Hepatocyte (in vitro differentiated cells): ENCODE measurements around the gene GRM8. TPM values are rescaled to one million over a fixed set of nuclear protein-coding genes. Genes with fewer than 3 reads are reported as not detected.

Experiments
- DNase-seq: peaks from one replicate; pipeline ENCODE4 v3.0.0-alpha.2; 2016; ENCODE audit warnings: low spot score
- H2AFZ ChIP-seq: fragments of 200-600 bp; sonication (generic); 2 replicates; pipeline ENCODE4 v1.6.0; 2016; ENCODE audit warnings: antibody characterized with exemption, mild to moderate bottlenecking
- H3K27ac ChIP-seq: fragments of 200-600 bp; sonication (generic); 2 replicates; pipeline ENCODE4 v1.5.1; 2016; ENCODE audit warnings: mild to moderate bottlenecking
- H3K27me3 ChIP-seq: fragments of 200-600 bp; sonication (generic); 2 replicates; pipeline ENCODE4 v1.6.1; 2016
- H3K36me3 ChIP-seq: fragments of 200-600 bp; sonication (generic); replicated peaks from 2 replicates; pipeline ENCODE4 v1.5.1; 2016; ENCODE audit warnings: low read depth; ENCODE audit not compliant: insufficient read depth
- H3K4me1 ChIP-seq: fragments of 200-600 bp; sonication (generic); 2 replicates; pipeline ENCODE4 v1.5.1; 2016; ENCODE audit warnings: mild to moderate bottlenecking, moderate library complexity; ENCODE audit not compliant: insufficient read depth
- H3K4me2 ChIP-seq: fragments of 200-600 bp; sonication (generic); 2 replicates; pipeline ENCODE4 v1.6.0; 2016
- H3K4me3 ChIP-seq: fragments of 200-600 bp; sonication (generic); 2 replicates; pipeline ENCODE4 v1.5.1; 2016; ENCODE audit warnings: mild to moderate bottlenecking
- H3K79me2 ChIP-seq: fragments of 200-600 bp; sonication (generic); 2 replicates; pipeline ENCODE4 v1.6.0; 2017; ENCODE audit warnings: mild to moderate bottlenecking
- H3K9me2 ChIP-seq: fragments of 200-600 bp; sonication (generic); replicated peaks from 2 replicates; pipeline ENCODE4 v1.6.0; 2017; ENCODE audit warnings: mild to moderate bottlenecking; ENCODE audit not compliant: insufficient read depth
- H3K9me3 ChIP-seq: fragments of 200-600 bp; sonication (generic); 2 replicates; pipeline ENCODE4 v1.5.1; 2016; ENCODE audit warnings: low read depth, mild to moderate bottlenecking
- H4K20me1 ChIP-seq: fragments of 200-600 bp; sonication (generic); 2 replicates; pipeline ENCODE4 v1.6.0; 2016; ENCODE audit warnings: mild to moderate bottlenecking; ENCODE audit not compliant: insufficient read depth, poor library complexity, severe bottlenecking
- EZH2 ChIP-seq: fragments of 200-600 bp; sonication (generic); IDR thresholded peaks from 2 replicates; pipeline ENCODE4 v1.6.1; 2016; ENCODE audit warnings: antibody characterized with exemption, mild to moderate bottlenecking, borderline replicate concordance
- EZH2phosphoT487 ChIP-seq: fragments of 200-600 bp; sonication (generic); IDR thresholded peaks from one replicate; pipeline ENCODE4 v1.6.1; 2018; ENCODE audit warnings: antibody characterized with exemption, mild to moderate bottlenecking, low read depth, moderate library complexity; ENCODE audit not compliant: unreplicated experiment, severe bottlenecking
- WGBS: methylation state at CpG from one replicate; pipeline ENCODE4 v1.1.6; 2016; ENCODE audit warnings: low lambda C conversion rate; ENCODE audit errors: missing lambda C conversion rate; 5-methylcytosine and 5-hydroxymethylcytosine counted together
- polyA plus RNA-seq: library from polyadenylated mRNA; unstranded; fragments of >200 nt; fragmentation: Nextera tagmentation; extraction: Ambion mirVana; gene quantifications from 2 replicates; pipeline ENCODE4 v1.2.1, GENCODE V29; 2016
- total RNA-seq: library from RNA; depleted of rRNA; stranded (reverse); fragments of >200 nt; gene quantifications from 2 replicates; pipeline ENCODE4 v1.2.3, GENCODE V29; 2014
- TF ChIP-seq, protein P1 (sequence below): fragments of 200-600 bp; sonication (generic); IDR thresholded peaks from 2 replicates; pipeline ENCODE4 v1.5.1; 2016; ENCODE audit warnings: antibody characterized with exemption, mild to moderate bottlenecking; ENCODE audit not compliant: poor library complexity

Gene GRM8
- total and polyA plus RNA-seq, 2 experiments from 2014 or later = 0.62 to 4.5 TPM

DNA sequence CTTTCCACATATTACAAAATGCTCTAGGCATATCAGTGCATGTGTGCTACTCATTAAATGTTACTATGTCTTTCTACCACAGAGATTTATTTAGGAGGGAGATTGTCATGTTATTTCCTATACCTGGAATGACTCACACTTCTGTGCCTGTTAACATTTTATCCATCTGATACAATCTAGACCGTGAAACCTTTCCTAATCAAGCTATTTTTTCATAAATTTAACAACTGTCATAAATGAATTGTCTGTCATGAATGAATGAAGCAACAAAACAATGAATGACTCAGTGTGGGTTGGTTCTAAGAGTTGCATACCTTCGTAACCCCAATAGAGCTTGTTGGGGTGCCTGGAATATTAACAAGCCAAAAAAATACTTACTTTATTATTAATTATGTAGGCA is 554.3 kb downstream of the GRM8 start:
- 76% methylated on average over 2 of the region's 2 CpGs for WGBS
- Histone ChIP-seq H4K20me1 (no peaks in the 10 kb centered on the region), H3K27me3 (no peaks in the 10 kb centered on the region), H3K36me3 (no peaks in the 10 kb centered on the region), H3K4me1 (no peaks in the 10 kb centered on the region), H2AFZ (no peak overlapping the region), H3K27ac (no peak overlapping the region), H3K9me3 (no peaks in the 10 kb centered on the region), H3K79me2 (no peaks in the 10 kb centered on the region), H3K9me2 (no peaks in the 10 kb centered on the region), H3K4me2 (no peak overlapping the region), H3K4me3 (no peak overlapping the region)
- TF ChIP-seq EZH2phosphoT487 = no peak
- DNase-seq = no peak

DNA sequence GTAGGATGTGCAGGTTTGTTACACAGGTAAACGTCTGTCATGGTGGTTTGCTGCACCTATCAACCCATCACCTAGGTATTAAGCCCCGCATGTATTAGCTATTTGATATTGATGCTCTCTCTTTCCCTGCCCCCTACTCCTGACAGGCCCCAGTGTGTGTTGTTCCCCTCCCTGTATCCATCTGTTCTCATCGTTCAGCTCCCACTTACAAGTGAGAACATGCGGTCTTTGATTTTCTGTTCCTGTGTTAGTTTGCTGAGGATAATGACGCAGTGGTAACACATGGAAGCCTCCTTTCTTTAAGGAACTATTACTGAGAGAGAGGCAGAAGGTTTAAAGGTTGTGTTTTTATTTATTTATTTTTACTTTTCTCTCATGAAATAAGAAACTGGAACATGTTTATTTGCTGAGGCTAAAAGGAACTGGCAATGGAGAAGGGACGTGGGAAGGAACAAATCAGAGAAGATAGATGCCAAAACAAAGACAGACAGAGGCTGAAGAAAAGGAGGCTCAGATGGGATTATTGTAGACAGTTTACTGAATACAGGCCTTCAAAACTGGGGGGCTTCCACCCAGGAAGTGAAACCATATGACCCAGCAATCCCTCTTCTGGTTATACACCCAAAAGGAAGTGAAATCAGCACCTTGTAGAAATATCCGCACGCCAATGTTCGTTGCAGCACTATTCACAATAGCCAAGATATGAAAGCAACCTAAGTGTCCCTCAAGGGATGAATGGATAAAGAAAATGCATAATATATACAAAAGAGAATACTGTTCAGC is 556.3 kb downstream of the GRM8 start:
- Histone ChIP-seq H3K4me3 (no peak overlapping the region), H3K9me2 (no peaks in the 10 kb centered on the region), H4K20me1 (no peaks in the 10 kb centered on the region), H3K27me3 (no peaks in the 10 kb centered on the region), H3K36me3 (no peaks in the 10 kb centered on the region), H3K4me1 (no peaks in the 10 kb centered on the region), H3K9me3 (no peaks in the 10 kb centered on the region), H3K27ac (no peak overlapping the region), H3K4me2 (no peak overlapping the region), H3K79me2 (no peaks in the 10 kb centered on the region), H2AFZ (no peak overlapping the region)
- no peak for DNase-seq
- TF ChIP-seq EZH2 (no peak), EZH2phosphoT487 (no peak)
- TF ChIP-seq, protein P1, sequence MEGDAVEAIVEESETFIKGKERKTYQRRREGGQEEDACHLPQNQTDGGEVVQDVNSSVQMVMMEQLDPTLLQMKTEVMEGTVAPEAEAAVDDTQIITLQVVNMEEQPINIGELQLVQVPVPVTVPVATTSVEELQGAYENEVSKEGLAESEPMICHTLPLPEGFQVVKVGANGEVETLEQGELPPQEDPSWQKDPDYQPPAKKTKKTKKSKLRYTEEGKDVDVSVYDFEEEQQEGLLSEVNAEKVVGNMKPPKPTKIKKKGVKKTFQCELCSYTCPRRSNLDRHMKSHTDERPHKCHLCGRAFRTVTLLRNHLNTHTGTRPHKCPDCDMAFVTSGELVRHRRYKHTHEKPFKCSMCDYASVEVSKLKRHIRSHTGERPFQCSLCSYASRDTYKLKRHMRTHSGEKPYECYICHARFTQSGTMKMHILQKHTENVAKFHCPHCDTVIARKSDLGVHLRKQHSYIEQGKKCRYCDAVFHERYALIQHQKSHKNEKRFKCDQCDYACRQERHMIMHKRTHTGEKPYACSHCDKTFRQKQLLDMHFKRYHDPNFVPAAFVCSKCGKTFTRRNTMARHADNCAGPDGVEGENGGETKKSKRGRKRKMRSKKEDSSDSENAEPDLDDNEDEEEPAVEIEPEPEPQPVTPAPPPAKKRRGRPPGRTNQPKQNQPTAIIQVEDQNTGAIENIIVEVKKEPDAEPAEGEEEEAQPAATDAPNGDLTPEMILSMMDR = no peak
- WGBS = 84% methylated on average over 9 of the region's 9 CpGs

GRCh38 chr7:126690848-126691751 is 561.6 kb downstream of the GRM8 start:
- H3K79me2 ChIP-seq = no peaks in the 10 kb centered on the region
- H2AFZ ChIP-seq = no peak overlapping the region
- 86% methylated on average over 11 of the region's 11 CpGs for WGBS
- H3K4me2 ChIP-seq = no peak overlapping the region
- no peak overlapping the region for H3K4me3 ChIP-seq
- no peak for TF ChIP-seq EZH2phosphoT487
- TF ChIP-seq, protein P1 = no peak
- TF ChIP-seq EZH2 = no peak
- H3K36me3 ChIP-seq = no peaks in the 10 kb centered on the region
- no peaks in the 10 kb centered on the region for H3K9me3 ChIP-seq
- H3K9me2 ChIP-seq = no peaks in the 10 kb centered on the region
- H3K27me3 ChIP-seq = no peaks in the 10 kb centered on the region
- H4K20me1 ChIP-seq = no peaks in the 10 kb centered on the region
- H3K4me1 ChIP-seq = no peaks in the 10 kb centered on the region
- DNase-seq = no peak
- H3K27ac ChIP-seq = no peak overlapping the region

GRCh38 chr7:126690104-126690503 is 562.6 kb downstream of the GRM8 start:
- H4K20me1 ChIP-seq = no peaks in the 10 kb centered on the region
- WGBS = 94% methylated on average over 15 of the region's 15 CpGs
- no peaks in the 10 kb centered on the region for H3K36me3 ChIP-seq
- TF ChIP-seq EZH2phosphoT487 = no peak
- H3K4me3 ChIP-seq = no peak overlapping the region
- H2AFZ ChIP-seq = no peak overlapping the region
- H3K27me3 ChIP-seq = no peaks in the 10 kb centered on the region
- no peaks in the 10 kb centered on the region for H3K79me2 ChIP-seq
- H3K9me2 ChIP-seq = no peaks in the 10 kb centered on the region
- H3K9me3 ChIP-seq = no peaks in the 10 kb centered on the region
- no peak overlapping the region for H3K4me2 ChIP-seq
- no peaks in the 10 kb centered on the region for H3K4me1 ChIP-seq
- DNase-seq = no peak
- no peak overlapping the region for H3K27ac ChIP-seq
